Activated T-cell treated with anti-CD3 and anti-CD28 coated beads for 1 hour (primary cell): ENCODE data around the gene EME1.
"Not testable (repeated sequence)": the region's sequence is repeated elsewhere in the genome, so short reads cannot be mapped to it uniquely, and the experiment has no call there.

Experiments used
- DNase-seq: peaks from one replicate; pipeline ENCODE4 v3.0.0-alpha.2; 2020; ENCODE audit warnings: low read depth

The EME1 gene

GRCh38 chr17:50396261-50397110, 23.5 kb downstream of the EME1 start:
- DNase-seq: no peak

- DNase-seq: peak; percentile 89
These were observed 24.3 kb downstream of the EME1 start, which contains the start of gene LRRC59 for GRCh38 chr17:50397111-50397918. LRRC59 (minus strand) TSS chr17:50397523; CDS start chr17:50397317, 206 bp downstream.

GRCh38 chr17:50397919-50398285, 24.9 kb downstream of the EME1 start:
- DNase-seq: no peak

- DNase-seq: not testable (repeated sequence)
These were observed 25.6 kb downstream of the EME1 start for GRCh38 chr17:50398672-50399071.

GRCh38 chr17:50399591-50399990, 26.6 kb downstream of the EME1 start:
- DNase-seq: not testable (repeated sequence)

GRCh38 chr17:50405351-50405750, 32.3 kb downstream of the EME1 start:
- not testable (repeated sequence) for DNase-seq

- no peak for DNase-seq
These were observed 33.5 kb downstream of the EME1 start for GRCh38 chr17:50406578-50406977.

GRCh38 chr17:50407921-50408320, 34.9 kb downstream of the EME1 start:
- no peak for DNase-seq

- no peak for DNase-seq
These were observed 39.2 kb downstream of the EME1 start for GRCh38 chr17:50412188-50412732.

GRCh38 chr17:50414808-50415207, 41.8 kb downstream of the EME1 start:
- no peak for DNase-seq

- DNase-seq: not testable (repeated sequence)
These were observed 46.5 kb downstream of the EME1 start for GRCh38 chr17:50419577-50419976.

- DNase-seq: no peak
These were observed 47.5 kb downstream of the EME1 start for GRCh38 chr17:50420419-50421112.

GRCh38 chr17:50421308-50422051, 48.5 kb downstream of the EME1 start:
- DNase-seq: no peak

GRCh38 chr17:50422738-50423137, 49.7 kb downstream of the EME1 start:
- no peak for DNase-seq

GRCh38 chr17:50423553-50424159, 50.6 kb downstream of the EME1 start:
- DNase-seq: no peak

GRCh38 chr17:50424246-50424995, 51.4 kb downstream of the EME1 start:
- no peak for DNase-seq

- DNase-seq: no peak
These were observed 52.1 kb downstream of the EME1 start for GRCh38 chr17:50424996-50425681.

GRCh38 chr17:50425682-50426471, 52.8 kb downstream of the EME1 start, which contains the start of gene ACSF2:
ACSF2 (plus strand) TSS chr17:50426218; CDS start chr17:50426262, 44 bp downstream.
- DNase-seq: peak; percentile 64

- no peak for DNase-seq
These were observed 53.4 kb downstream of the EME1 start for GRCh38 chr17:50426472-50426782.
